HG03457 (cell line): ENCODE data around the gene SPDEF.

Experiments used
- ATAC-seq: cut with Tn5 transposase; IDR thresholded peaks from one replicate; pipeline ENCODE4 v1.9.1; 2021; ENCODE audit warnings: moderate number of reproducible peaks; ENCODE audit not compliant: unreplicated experiment

SPDEF gene

GRCh38 chr6:34556031-34556471 is at the start of gene SPDEF:
Gene SPDEF (minus strand): TSS chr6:34556329. CDS start chr6:34544455, 11,874 bp downstream.
- no peak for ATAC-seq

- no peak for ATAC-seq
Observed at GRCh38 chr6:34603707-34604106, 47.6 kb upstream of the SPDEF start.

- ATAC-seq, result no peak
Observed at GRCh38 chr6:34602318-34603111, 46.4 kb upstream of the SPDEF start.

GRCh38 chr6:34601706-34602105 is 45.6 kb upstream of the SPDEF start:
- ATAC-seq, result no peak

GRCh38 chr6:34600796-34601195 is 44.7 kb upstream of the SPDEF start:
- ATAC-seq, result no peak

- ATAC-seq, result no peak
Observed at GRCh38 chr6:34600101-34600500, 44.0 kb upstream of the SPDEF start.

- no peak for ATAC-seq
Observed at GRCh38 chr6:34598712-34599111, 42.6 kb upstream of the SPDEF start.

GRCh38 chr6:34597605-34598353 is 41.6 kb upstream of the SPDEF start:
- no peak for ATAC-seq

GRCh38 chr6:34596798-34597197 is 40.7 kb upstream of the SPDEF start:
- no peak for ATAC-seq

GRCh38 chr6:34595332-34596184 is 39.4 kb upstream of the SPDEF start:
- no peak for ATAC-seq

GRCh38 chr6:34593701-34594100 is 37.6 kb upstream of the SPDEF start:
- no peak for ATAC-seq

- ATAC-seq, result no peak
Observed at GRCh38 chr6:34592208-34592952, 36.3 kb upstream of the SPDEF start.

- ATAC-seq, result no peak
Observed at GRCh38 chr6:34589691-34590090, 33.6 kb upstream of the SPDEF start.

GRCh38 chr6:34589140-34589539 is 33.0 kb upstream of the SPDEF start:
- ATAC-seq, result no peak

- ATAC-seq, result no peak
Observed at GRCh38 chr6:34587851-34588250, 31.7 kb upstream of the SPDEF start.

GRCh38 chr6:34587325-34587724 is 31.2 kb upstream of the SPDEF start:
- no peak for ATAC-seq

- no peak for ATAC-seq
Observed at GRCh38 chr6:34586327-34587040, 30.4 kb upstream of the SPDEF start.

GRCh38 chr6:34585512-34586061 is 29.5 kb upstream of the SPDEF start:
- ATAC-seq, result no peak

- ATAC-seq, result no peak
Observed at GRCh38 chr6:34585108-34585507, 29.0 kb upstream of the SPDEF start.

GRCh38 chr6:34584694-34585093 is 28.6 kb upstream of the SPDEF start:
- ATAC-seq, result no peak
